C4-2B (cell line): ENCODE data around the gene CHD5.

Experiments used
- CTCF ChIP-seq: fragments of 450-650 bp; conservative IDR thresholded peaks from 2 replicates; pipeline ENCODE4 v1.5.1; 2017; ENCODE audit warnings: mild to moderate bottlenecking
- ZFX ChIP-seq: fragments of 450-650 bp; IDR thresholded peaks from 2 replicates; pipeline ENCODE4 v1.6.1; 2017

- no peak for TF ChIP-seq CTCF
- no peak for TF ChIP-seq ZFX
Measured at GRCh38 chr1:6163973-6164617, 16.0 kb downstream of the CHD5 start.
